Spleen (tissue), 11 donors: ENCODE measurements around the gene TMEM132D. TPM values are rescaled to one million over a fixed set of nuclear protein-coding genes. Genes with fewer than 3 reads are reported as not detected.

Experiments used
- DNase-seq: peaks from one replicate; pipeline ENCODE4 v3.0.0-alpha.2; 2020
- H3K27ac ChIP-seq, 8 donors: fragments of 200-600 bp; sonication (generic) in 7 of 8; 1 replicate in 4 of 8; 2 replicates in 4 of 8; pipeline versions ENCODE4 v1.5.0 to v1.8.0; 2016 to 2021; ENCODE audit warnings: inconsistent platforms in 4 of 8, mild to moderate bottlenecking in 4 of 8, moderate library complexity in 1 of 8
- H3K27me3 ChIP-seq, 7 donors: fragments of 200-600 bp; sonication (generic) in 6 of 7; replicated peaks in 1 of 7; 1 replicate in 4 of 7; 2 replicates in 3 of 7; pipeline versions ENCODE4 v1.5.0 to v1.8.0; 2016 to 2021; ENCODE audit warnings: inconsistent platforms in 3 of 7, mild to moderate bottlenecking in 1 of 7
- H3K36me3 ChIP-seq, 6 donors: fragments of 200-600 bp; sonication (generic) in 5 of 6; 1 replicate in 4 of 6; 2 replicates in 2 of 6; pipeline versions ENCODE4 v1.5.0 to v1.8.0; 2016 to 2021; ENCODE audit warnings: inconsistent platforms in 2 of 6
- H3K4me1 ChIP-seq, 6 donors: fragments of 200-600 bp; sonication (generic) in 5 of 6; 1 replicate in 3 of 6; 2 replicates in 3 of 6; pipeline versions ENCODE4 v1.5.0 to v1.8.0; 2016 to 2021; ENCODE audit warnings: inconsistent platforms in 3 of 6
- H3K4me3 ChIP-seq, 8 donors: fragments of 200-600 bp; sonication (generic) in 7 of 8; 1 replicate in 4 of 8; 2 replicates in 4 of 8; pipeline versions ENCODE4 v1.5.0 to v1.8.0; 2016 to 2021; ENCODE audit warnings: inconsistent platforms in 4 of 8, mild to moderate bottlenecking in 4 of 8, moderate library complexity in 2 of 8
- H3K9me3 ChIP-seq, 8 donors: fragments of 200-600 bp; sonication (generic) in 7 of 8; 1 replicate in 4 of 8; 2 replicates in 4 of 8; pipeline versions ENCODE4 v1.5.0 to v1.8.0; 2016 to 2021; ENCODE audit warnings: inconsistent platforms in 4 of 8
- CTCF ChIP-seq, 11 experiments: fragments of 200-600 bp in 7 of 11; fragments of 450-650 bp in 4 of 11; sonication (generic) in 4 of 11; IDR thresholded peaks in 8 of 11; conservative IDR thresholded peaks in 3 of 11; 1 replicate in 7 of 11; 2 replicates in 4 of 11; pipeline versions ENCODE4 v1.4.0 to v1.8.0; 2016 to 2021; ENCODE audit warnings: antibody characterized with exemption in 11 of 11, inconsistent platforms in 4 of 11, mild to moderate bottlenecking in 1 of 11
- POLR2A ChIP-seq, 3 donors: fragments of 450-650 bp; IDR thresholded peaks; one replicate each; pipeline ENCODE4 v1.5.1; 2017; ENCODE audit warnings: antibody characterized with exemption in 3 of 3, mild to moderate bottlenecking in 1 of 3
- POLR2AphosphoS5 ChIP-seq, 3 donors: sonication (generic); formaldehyde crosslinking; IDR thresholded peaks; one replicate each; pipeline ENCODE4 v1.5.1; 2017; ENCODE audit warnings: antibody characterized with exemption in 3 of 3
- WGBS, 5 donors: extraction: QIAGEN DNeasy Blood & Tissue Kit in 3 of 5; methylation state at CpG; one replicate each; pipeline versions ENCODE4 v1.1.5 to v1.1.7; 2013 to 2018; 5-methylcytosine and 5-hydroxymethylcytosine counted together
- intact Hi-C: fragments of 100-400 bp; cut with DNase I; formaldehyde crosslinking; loops from one replicate; pipeline ENCODE4 v1.15.0; 2023; ENCODE audit warnings: low total_unique reads
- polyA plus RNA-seq, 3 donors: library from polyadenylated mRNA; stranded (reverse); fragments of 200-250 nt; gene quantifications; one replicate each; pipeline ENCODE4 v1.2.1, GENCODE V29; 2013
- total RNA-seq, 7 donors: library from RNA; depleted of rRNA in 3 of 7; stranded (reverse); fragments of >200 nt in 3 of 7; fragmentation: NEBNext Ultra II Directional in 4 of 7; extraction: Animal tissue kit (Norgen Biotek cat#: 25700) in 4 of 7; gene quantifications; one replicate each; pipeline versions ENCODE4 v1.1.0 to v1.2.1, GENCODE V29; 2016 to 2021
- donor health status: healthy with polysubstance abuse.
- donor health status: DM: no; HTN: no; CAD: no; lungs with moderate emphysema.
- donor health status: DM: no; HTN: no; CAD: no.
- donor health status: Bipolar disorder and iron deficiency.
- donor health status: healthy.
- donor health status: DM: no; HTN: no; CAD: no.
- donor health status: DM: yes; HTN: yes; CAD: no.

Gene TMEM132D
- total and polyA plus RNA-seq, 10 donors = 0.03 TPM; not detected in 9

- intact Hi-C loops = no loop called here
- H3K36me3 ChIP-seq = no peaks in the 10 kb centered on the region
- 83 to 93% (median 93%) methylated on average over 2 of the region's 2 CpGs for WGBS, 5 donors
These were observed 33.7 kb downstream of the TMEM132D start for GRCh38 chr12:129870136-129870535.

GRCh38 chr12:129868575-129868974, 35.2 kb downstream of the TMEM132D start:
- 83 to 86% (median 85%) methylated on average over 8 of the region's 8 CpGs for WGBS, 5 donors
- Histone ChIP-seq H3K27ac (no peak overlapping the region), H3K27me3 (no peaks in the 10 kb centered on the region), H3K4me1 (no peaks in the 10 kb centered on the region), H3K9me3 (peaks cover 0 to 33% (median 14%) of the 10 kb centered on the region in 8 donors), H3K4me3 (no peak overlapping the region), H3K36me3 (no peaks in the 10 kb centered on the region)
- intact Hi-C loops = no loop called here
- DNase-seq = no peak
- no peak for TF ChIP-seq POLR2A (IDR thresholded peaks at IDR 0.05)
- no peak for TF ChIP-seq CTCF (IDR thresholded peaks at IDR 0.05 in 8 of 11, conservative IDR thresholded peaks at IDR 0.05 in 3 of 11)
- no peak for TF ChIP-seq POLR2AphosphoS5 (IDR thresholded peaks at IDR 0.05)

More at GRCh38 chr12:129870136-129870535, 33.7 kb downstream of the TMEM132D start:
- Histone ChIP-seq H3K9me3 (peaks cover 0 to 18% (median 9%) of the 10 kb centered on the region in 8 donors), H3K4me3 (no peak overlapping the region), H3K27ac (no peak overlapping the region), H3K27me3 (peaks cover 0 to under 1% (median 0%) of the 10 kb centered on the region in 7 donors), H3K4me1 (no peaks in the 10 kb centered on the region)
- no peak for DNase-seq
- no peak for TF ChIP-seq POLR2A (IDR thresholded peaks at IDR 0.05)
- no peak for TF ChIP-seq POLR2AphosphoS5 (IDR thresholded peaks at IDR 0.05)
- TF ChIP-seq CTCF (IDR thresholded peaks at IDR 0.05 in 8 of 11, conservative IDR thresholded peaks at IDR 0.05 in 3 of 11) = no peak

GRCh38 chr12:129863938-129864337, 39.9 kb downstream of the TMEM132D start:
- no peak for TF ChIP-seq POLR2A (IDR thresholded peaks at IDR 0.05)
- no peak for TF ChIP-seq POLR2AphosphoS5 (IDR thresholded peaks at IDR 0.05)
- no peak for TF ChIP-seq CTCF (IDR thresholded peaks at IDR 0.05 in 8 of 11, conservative IDR thresholded peaks at IDR 0.05 in 3 of 11)
- intact Hi-C loops = no loop called here
- Histone ChIP-seq H3K27me3 (no peaks in the 10 kb centered on the region), H3K27ac (no peak overlapping the region), H3K36me3 (no peaks in the 10 kb centered on the region), H3K9me3 (peaks cover 0 to 42% (median 14%) of the 10 kb centered on the region in 8 donors), H3K4me3 (no peak overlapping the region), H3K4me1 (no peaks in the 10 kb centered on the region)
- DNase-seq = no peak
- WGBS, 5 donors = 67 to 82% (median 68%) methylated on average over 4 of the region's 4 CpGs

GRCh38 chr12:129862561-129863175, 41.2 kb downstream of the TMEM132D start:
- 53 to 66% (median 63%) methylated on average over 7 of the region's 7 CpGs for WGBS, 5 donors
- TF ChIP-seq CTCF (IDR thresholded peaks at IDR 0.05 in 8 of 11, conservative IDR thresholded peaks at IDR 0.05 in 3 of 11) (no peak), POLR2A (IDR thresholded peaks at IDR 0.05) (no peak), POLR2AphosphoS5 (IDR thresholded peaks at IDR 0.05) (no peak)
- peaks cover 0 to 42% (median 14%) of the 10 kb centered on the region in 8 donors for H3K9me3 ChIP-seq

More at GRCh38 chr12:129862561-129863175, 41.2 kb downstream of the TMEM132D start:
- Histone ChIP-seq H3K27ac (no peak overlapping the region), H3K4me1 (no peaks in the 10 kb centered on the region), H3K36me3 (no peaks in the 10 kb centered on the region), H3K27me3 (no peaks in the 10 kb centered on the region), H3K4me3 (no peak overlapping the region)
- intact Hi-C loops = no loop called here
- DNase-seq = no peak
